Measurements from ENCODE around the gene SHBG. TPM values are rescaled to one million over a fixed set of nuclear protein-coding genes. Genes with fewer than 3 reads are reported as not detected.

The SHBG gene
- total and polyA plus RNA-seq, 2 donors (not counting 1 experiment from before 2014, with no cell fraction given), result 0.33 to 0.45 TPM

DNA sequence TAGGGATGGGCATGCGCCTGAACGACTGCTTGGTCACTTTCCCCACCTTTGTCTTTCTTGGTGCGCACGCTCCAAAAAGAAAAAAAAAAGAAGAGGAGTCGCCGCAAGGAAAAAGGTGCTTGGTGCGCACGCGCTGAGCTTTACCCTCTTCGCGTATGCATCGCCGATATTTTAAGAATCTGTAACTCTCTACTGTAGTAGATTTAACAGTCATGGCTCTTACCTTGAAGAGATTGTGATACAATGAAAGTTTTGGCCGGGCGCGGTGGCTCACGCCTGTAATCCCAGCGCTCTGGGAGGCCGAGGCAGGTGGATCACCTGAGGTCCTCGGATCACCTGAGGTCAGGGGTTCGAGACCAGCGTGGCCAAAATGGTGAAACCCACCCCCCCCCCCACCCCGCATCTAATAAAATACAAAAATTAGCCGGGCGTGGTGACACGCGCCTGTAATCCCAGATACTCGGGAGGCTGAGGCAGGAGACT lies 14.6 kb upstream of the SHBG start:
- H3K27ac ChIP-seq (ENCODE audit: insufficient read depth, low read length), result peak overlapping the region; percentile 57
- H3K4me3 ChIP-seq (replicated peaks in 1 of 4; ENCODE audit: control extremely low read depth in 1 of 4, insufficient read depth in 1 of 4, low read depth in 3 of 4, low read length in 4 of 4), result peak overlapping the region; percentile 36 to 64 (median 50)
- no peak overlapping the region for H3K9ac ChIP-seq (ENCODE audit: insufficient read depth, low read length)
- no peaks in the 10 kb centered on the region for H3K9me3 ChIP-seq (ENCODE audit: control insufficient read depth, insufficient read depth, low read depth, low read length)
- H3K27me3 ChIP-seq (ENCODE audit: control insufficient read depth, insufficient read depth, low read length), result peaks cover 3% of the 10 kb centered on the region
- H3K4me2 ChIP-seq (ENCODE audit: extremely low read depth, insufficient read depth, low read length), result peak overlapping the region; percentile 75
- no peaks in the 10 kb centered on the region for H4K20me1 ChIP-seq (ENCODE audit: control insufficient read depth, extremely low read depth, insufficient read depth, low read length)
- peak overlapping the region; percentile 55 for H2AFZ ChIP-seq (ENCODE audit: low read length)
- no peaks in the 10 kb centered on the region for H3K36me3 ChIP-seq (ENCODE audit: control insufficient read depth, insufficient read depth, low read length)
- peaks cover 5% of the 10 kb centered on the region for H3K4me1 ChIP-seq (ENCODE audit: control insufficient read depth, extremely low read depth, insufficient read depth, low read length)
- no peak for DNase-seq (ENCODE audit: low read depth in 2 of 2)
- peaks cover 39% of the 10 kb centered on the region for H3K79me2 ChIP-seq (ENCODE audit: control insufficient read depth, insufficient read depth, low read length)
- TF ChIP-seq EZH2 (IDR thresholded peaks at IDR 0.05; ENCODE audit: low read length, missing control alignments), result no peak
- TF ChIP-seq, protein P1, sequence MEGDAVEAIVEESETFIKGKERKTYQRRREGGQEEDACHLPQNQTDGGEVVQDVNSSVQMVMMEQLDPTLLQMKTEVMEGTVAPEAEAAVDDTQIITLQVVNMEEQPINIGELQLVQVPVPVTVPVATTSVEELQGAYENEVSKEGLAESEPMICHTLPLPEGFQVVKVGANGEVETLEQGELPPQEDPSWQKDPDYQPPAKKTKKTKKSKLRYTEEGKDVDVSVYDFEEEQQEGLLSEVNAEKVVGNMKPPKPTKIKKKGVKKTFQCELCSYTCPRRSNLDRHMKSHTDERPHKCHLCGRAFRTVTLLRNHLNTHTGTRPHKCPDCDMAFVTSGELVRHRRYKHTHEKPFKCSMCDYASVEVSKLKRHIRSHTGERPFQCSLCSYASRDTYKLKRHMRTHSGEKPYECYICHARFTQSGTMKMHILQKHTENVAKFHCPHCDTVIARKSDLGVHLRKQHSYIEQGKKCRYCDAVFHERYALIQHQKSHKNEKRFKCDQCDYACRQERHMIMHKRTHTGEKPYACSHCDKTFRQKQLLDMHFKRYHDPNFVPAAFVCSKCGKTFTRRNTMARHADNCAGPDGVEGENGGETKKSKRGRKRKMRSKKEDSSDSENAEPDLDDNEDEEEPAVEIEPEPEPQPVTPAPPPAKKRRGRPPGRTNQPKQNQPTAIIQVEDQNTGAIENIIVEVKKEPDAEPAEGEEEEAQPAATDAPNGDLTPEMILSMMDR (conservative IDR thresholded peaks at IDR 0.05 in 1 of 2, IDR thresholded peaks at IDR 0.05 in 1 of 2; ENCODE audit: low read depth in 1 of 2, low read length in 2 of 2), result no peak

DNA sequence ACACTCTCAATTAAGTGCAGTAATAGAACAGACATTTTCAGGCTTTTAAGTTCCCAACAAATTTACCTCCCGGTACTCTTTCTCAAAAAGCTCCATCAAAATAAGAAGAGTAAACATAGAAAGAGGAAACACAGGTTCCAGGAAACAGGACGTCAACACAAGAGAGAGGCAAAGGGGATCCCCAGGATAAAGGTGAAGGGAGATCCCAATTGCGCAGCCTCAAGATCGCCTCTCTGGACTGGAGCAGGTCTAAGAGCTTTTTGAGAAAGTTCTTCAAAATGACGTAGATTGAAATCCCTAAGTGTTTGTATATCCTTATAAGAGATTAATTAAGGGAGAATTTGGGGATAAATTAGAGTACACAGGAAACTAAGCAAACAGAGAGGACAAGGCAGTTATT lies 11.3 kb upstream of the SHBG start:
- H3K4me1 ChIP-seq (ENCODE audit: control insufficient read depth, extremely low read depth, insufficient read depth, low read length), result no peaks in the 10 kb centered on the region
- H3K9ac ChIP-seq (ENCODE audit: insufficient read depth, low read length), result no peak overlapping the region
- no peak overlapping the region for H3K4me3 ChIP-seq (replicated peaks in 1 of 4; ENCODE audit: control extremely low read depth in 1 of 4, insufficient read depth in 1 of 4, low read depth in 3 of 4, low read length in 4 of 4)
- no peak overlapping the region for H3K4me2 ChIP-seq (ENCODE audit: extremely low read depth, insufficient read depth, low read length)
- H3K36me3 ChIP-seq (ENCODE audit: control insufficient read depth, insufficient read depth, low read length), result no peaks in the 10 kb centered on the region
- DNase-seq (ENCODE audit: low read depth in 2 of 2), result no peak
- H3K9me3 ChIP-seq (ENCODE audit: control insufficient read depth, insufficient read depth, low read depth, low read length), result no peaks in the 10 kb centered on the region
- H2AFZ ChIP-seq (ENCODE audit: low read length), result no peak overlapping the region
- no peaks in the 10 kb centered on the region for H4K20me1 ChIP-seq (ENCODE audit: control insufficient read depth, extremely low read depth, insufficient read depth, low read length)
- H3K27me3 ChIP-seq (ENCODE audit: control insufficient read depth, insufficient read depth, low read length), result peaks cover 3% of the 10 kb centered on the region
- peaks cover 7% of the 10 kb centered on the region for H3K79me2 ChIP-seq (ENCODE audit: control insufficient read depth, insufficient read depth, low read length)
- H3K27ac ChIP-seq (ENCODE audit: insufficient read depth, low read length), result no peak overlapping the region
- TF ChIP-seq, protein P1 (conservative IDR thresholded peaks at IDR 0.05 in 1 of 2, IDR thresholded peaks at IDR 0.05 in 1 of 2; ENCODE audit: low read depth in 1 of 2, low read length in 2 of 2), result no peak
- TF ChIP-seq EZH2 (IDR thresholded peaks at IDR 0.05; ENCODE audit: low read length, missing control alignments), result no peak

- H3K4me1 ChIP-seq (ENCODE audit: control insufficient read depth, extremely low read depth, insufficient read depth, low read length), result no peaks in the 10 kb centered on the region
- H3K4me3 ChIP-seq (replicated peaks in 1 of 4; ENCODE audit: control extremely low read depth in 1 of 4, insufficient read depth in 1 of 4, low read depth in 3 of 4, low read length in 4 of 4), result no peak overlapping the region
- no peaks in the 10 kb centered on the region for H4K20me1 ChIP-seq (ENCODE audit: control insufficient read depth, extremely low read depth, insufficient read depth, low read length)
- H3K9ac ChIP-seq (ENCODE audit: insufficient read depth, low read length), result no peak overlapping the region
- peaks cover 3% of the 10 kb centered on the region for H3K27me3 ChIP-seq (ENCODE audit: control insufficient read depth, insufficient read depth, low read length)
- no peaks in the 10 kb centered on the region for H3K79me2 ChIP-seq (ENCODE audit: control insufficient read depth, insufficient read depth, low read length)
- no peaks in the 10 kb centered on the region for H3K36me3 ChIP-seq (ENCODE audit: control insufficient read depth, insufficient read depth, low read length)
- H3K9me3 ChIP-seq (ENCODE audit: control insufficient read depth, insufficient read depth, low read depth, low read length), result no peaks in the 10 kb centered on the region
- no peak overlapping the region for H2AFZ ChIP-seq (ENCODE audit: low read length)
- H3K27ac ChIP-seq (ENCODE audit: insufficient read depth, low read length), result no peak overlapping the region
- no peak for DNase-seq (ENCODE audit: low read depth in 2 of 2)
- H3K4me2 ChIP-seq (ENCODE audit: extremely low read depth, insufficient read depth, low read length), result no peak overlapping the region
- TF ChIP-seq, protein P1 (conservative IDR thresholded peaks at IDR 0.05 in 1 of 2, IDR thresholded peaks at IDR 0.05 in 1 of 2; ENCODE audit: low read depth in 1 of 2, low read length in 2 of 2), result no peak
- TF ChIP-seq EZH2 (IDR thresholded peaks at IDR 0.05; ENCODE audit: low read length, missing control alignments), result no peak
These were observed 9.1 kb upstream of the SHBG start for GRCh38 chr17:7620835-7621234.

Measured in fibroblast of lung (primary cell).